Activated naive CD4-positive, alpha-beta T cell treated with anti-CD3 and anti-CD28 coated beads, Interleukin-2, amount 10 ng/mL, durations not matched to agents 7 days and 5 days (primary cell): ENCODE measurements around the gene WDR20.
"Not testable (repeated sequence)": the region's sequence is repeated elsewhere in the genome, so short reads cannot be mapped to it uniquely, and the experiment has no call there.

Experiments
- CTCF ChIA-PET: fragments of 350-600 bp; sonication (Branson Sonifier 250); formaldehyde crosslinking; loops from one replicate; lab custom pipeline; 2021; ENCODE audit warnings: antibody characterized with exemption; lab: Charles Lee
- DNase-seq: peaks from one replicate; pipeline ENCODE4 v3.0.0-alpha.2; 2020
- H3K27ac Mint-ChIP-seq: one replicate; pipeline ENCODE4 v1.8.0; 2021; ENCODE audit warnings: mild to moderate bottlenecking, moderate library complexity, mixed read lengths
- H3K27me3 Mint-ChIP-seq: one replicate; pipeline ENCODE4 v1.8.0; 2021; ENCODE audit warnings: mild to moderate bottlenecking, mixed read lengths
- H3K36me3 Mint-ChIP-seq: one replicate; pipeline ENCODE4 v1.8.0; 2021; ENCODE audit warnings: mixed read lengths
- H3K4me1 Mint-ChIP-seq: one replicate; pipeline ENCODE4 v1.8.0; 2021; ENCODE audit warnings: mixed read lengths
- H3K4me3 Mint-ChIP-seq: one replicate; pipeline ENCODE4 v1.8.0; 2021; ENCODE audit warnings: mild to moderate bottlenecking, moderate library complexity, mixed read lengths
- H3K9me3 Mint-ChIP-seq: one replicate; pipeline ENCODE4 v1.8.0; 2021; ENCODE audit warnings: mixed read lengths

WDR20 gene

GRCh38 chr14:102139286-102140026 lies at the start of gene WDR20:
Gene WDR20, plus strand, starts transcription at chr14:102139897. Its CDS starts 27 bp downstream, at chr14:102139924.
- Mint-ChIP-seq H3K27me3 (no peaks in the 10 kb centered on the region), H3K9me3 (no peaks in the 10 kb centered on the region), H3K36me3 (peaks cover 9% of the 10 kb centered on the region), H3K27ac (peak within 1 kb of the TSS; percentile 96), H3K4me3 (peak within 1 kb of the TSS; percentile 97), H3K4me1 (peaks cover 29% of the 10 kb centered on the region)
- CTCF ChIA-PET: interaction anchor here (1.0 kb wide), 1 partner anchor 14 kb away, joined by 4 read pairs; no protein-coding TSS in a partner anchor
- peak; percentile 99 for DNase-seq

GRCh38 chr14:102090713-102091112 lies 49.0 kb upstream of the WDR20 start:
- Mint-ChIP-seq H3K4me3 (no peak overlapping the region), H3K4me1 (peaks cover 28% of the 10 kb centered on the region), H3K27me3 (no peaks in the 10 kb centered on the region), H3K27ac (no peak overlapping the region), H3K36me3 (peaks cover 9% of the 10 kb centered on the region), H3K9me3 (no peaks in the 10 kb centered on the region)
- DNase-seq: no peak
- CTCF ChIA-PET: interaction anchor here (0.5 to 2.5 kb wide), 3 partner anchors 130 to 355 kb away, joined by 3 to 10 read pairs (median 4); no protein-coding TSS in a partner anchor

GRCh38 chr14:102092806-102093205 lies 46.9 kb upstream of the WDR20 start:
- CTCF ChIA-PET: interaction anchor here (1.5 kb wide), 1 partner anchor 132 kb away, joined by 5 read pairs; no protein-coding TSS in a partner anchor
- H3K27ac Mint-ChIP-seq: no peak overlapping the region
- H3K4me1 Mint-ChIP-seq: peaks cover 27% of the 10 kb centered on the region

GRCh38 chr14:102094101-102094500 lies 45.6 kb upstream of the WDR20 start:
- no peak overlapping the region for H3K4me3 Mint-ChIP-seq
- H3K36me3 Mint-ChIP-seq: no peaks in the 10 kb centered on the region

More at GRCh38 chr14:102092806-102093205, 46.9 kb upstream of the WDR20 start:
- Mint-ChIP-seq H3K9me3 (no peaks in the 10 kb centered on the region), H3K36me3 (peaks cover 3% of the 10 kb centered on the region), H3K4me3 (no peak overlapping the region), H3K27me3 (no peaks in the 10 kb centered on the region)
- no peak for DNase-seq

GRCh38 chr14:102095231-102095870 lies 44.3 kb upstream of the WDR20 start:
- Mint-ChIP-seq H3K4me3 (no peak overlapping the region), H3K4me1 (peaks cover 5% of the 10 kb centered on the region), H3K27ac (no peak overlapping the region), H3K9me3 (no peaks in the 10 kb centered on the region), H3K27me3 (no peaks in the 10 kb centered on the region), H3K36me3 (no peaks in the 10 kb centered on the region)
- DNase-seq: no peak
- CTCF ChIA-PET: interaction anchor here (0.8 to 3.7 kb wide), 13 partner anchors 11 to 388 kb away, joined by 3 to 42 read pairs (median 6); no protein-coding TSS in a partner anchor

More at GRCh38 chr14:102094101-102094500, 45.6 kb upstream of the WDR20 start:
- CTCF ChIA-PET: no interaction called here
- DNase-seq: no peak
- H3K4me1 Mint-ChIP-seq: peaks cover 15% of the 10 kb centered on the region
- no peaks in the 10 kb centered on the region for H3K9me3 Mint-ChIP-seq
- no peaks in the 10 kb centered on the region for H3K27me3 Mint-ChIP-seq
- H3K27ac Mint-ChIP-seq: no peak overlapping the region

GRCh38 chr14:102095871-102096568 lies 43.7 kb upstream of the WDR20 start:
- Mint-ChIP-seq H3K4me3 (no peak overlapping the region), H3K4me1 (peaks cover 5% of the 10 kb centered on the region), H3K27ac (no peak overlapping the region), H3K36me3 (no peaks in the 10 kb centered on the region), H3K9me3 (no peaks in the 10 kb centered on the region), H3K27me3 (no peaks in the 10 kb centered on the region)
- DNase-seq: no peak
- CTCF ChIA-PET: interaction anchor here (0.7 to 3.7 kb wide), 24 partner anchors 8 to 388 kb away, joined by 3 to 42 read pairs (median 4); no protein-coding TSS in a partner anchor

GRCh38 chr14:102096569-102097188 lies 43.0 kb upstream of the WDR20 start:
- peak; percentile 82 for DNase-seq
- H3K27ac Mint-ChIP-seq: no peak overlapping the region
- H3K4me3 Mint-ChIP-seq: no peak overlapping the region
- H3K36me3 Mint-ChIP-seq: no peaks in the 10 kb centered on the region
- H3K9me3 Mint-ChIP-seq: no peaks in the 10 kb centered on the region
- CTCF ChIA-PET: interaction anchor here (0.7 to 3.7 kb wide), 25 partner anchors 9 to 389 kb away, joined by 3 to 42 read pairs (median 4); no protein-coding TSS in a partner anchor
- H3K27me3 Mint-ChIP-seq: no peaks in the 10 kb centered on the region
- H3K4me1 Mint-ChIP-seq: peaks cover 5% of the 10 kb centered on the region

GRCh38 chr14:102097441-102098135 lies 42.1 kb upstream of the WDR20 start:
- Mint-ChIP-seq H3K4me3 (no peak overlapping the region), H3K27me3 (no peaks in the 10 kb centered on the region), H3K9me3 (no peaks in the 10 kb centered on the region), H3K36me3 (no peaks in the 10 kb centered on the region), H3K4me1 (peaks cover 5% of the 10 kb centered on the region), H3K27ac (no peak overlapping the region)
- no peak for DNase-seq
- CTCF ChIA-PET: interaction anchor here (0.6 to 3.7 kb wide), 13 partner anchors 8 to 398 kb away, joined by 3 to 42 read pairs (median 4); no protein-coding TSS in a partner anchor

- Mint-ChIP-seq H3K4me3 (no peak overlapping the region), H3K27ac (no peak overlapping the region), H3K9me3 (no peaks in the 10 kb centered on the region), H3K4me1 (no peaks in the 10 kb centered on the region), H3K27me3 (peaks cover 10% of the 10 kb centered on the region), H3K36me3 (no peaks in the 10 kb centered on the region)
- no peak for DNase-seq
- CTCF ChIA-PET: no interaction called here
These were observed 36.5 kb upstream of the WDR20 start for GRCh38 chr14:102103062-102103695.

GRCh38 chr14:102105369-102105768 lies 34.3 kb upstream of the WDR20 start:
- no peak overlapping the region for H3K4me3 Mint-ChIP-seq
- H3K27me3 Mint-ChIP-seq: peaks cover 10% of the 10 kb centered on the region
- no peak for DNase-seq
- H3K9me3 Mint-ChIP-seq: peaks cover 4% of the 10 kb centered on the region
- CTCF ChIA-PET: interaction anchor here (1.5 kb wide), 1 partner anchor 9 kb away, joined by 6 read pairs; no protein-coding TSS in a partner anchor
- H3K4me1 Mint-ChIP-seq: no peaks in the 10 kb centered on the region
- H3K27ac Mint-ChIP-seq: no peak overlapping the region
- no peaks in the 10 kb centered on the region for H3K36me3 Mint-ChIP-seq

GRCh38 chr14:102109332-102109731 lies 30.4 kb upstream of the WDR20 start:
- H3K9me3 Mint-ChIP-seq, H3K4me3 Mint-ChIP-seq, H3K4me1 Mint-ChIP-seq, DNase-seq, H3K27ac Mint-ChIP-seq, H3K36me3 Mint-ChIP-seq, H3K27me3 Mint-ChIP-seq, CTCF ChIA-PET: not testable (repeated sequence)

- H3K27me3 Mint-ChIP-seq: no peaks in the 10 kb centered on the region
- CTCF ChIA-PET: no interaction called here
- DNase-seq: no peak
- H3K9me3 Mint-ChIP-seq: peaks cover 10% of the 10 kb centered on the region
- no peaks in the 10 kb centered on the region for H3K36me3 Mint-ChIP-seq
- H3K4me3 Mint-ChIP-seq: no peak overlapping the region
- no peak overlapping the region for H3K27ac Mint-ChIP-seq
- no peaks in the 10 kb centered on the region for H3K4me1 Mint-ChIP-seq
These were observed 28.6 kb upstream of the WDR20 start for GRCh38 chr14:102111101-102111500.
